ENCODE measurements around the gene WDR6.
"Not testable (repeated sequence)": the region's sequence is repeated elsewhere in the genome, so short reads cannot be mapped to it uniquely, and the experiment has no call there.

The WDR6 gene

GRCh38 chr3:49005303-49005680 lies 1.9 kb upstream of the WDR6 start:
- Histone ChIP-seq H3K27me3 (ENCODE audit: insufficient read depth, low read depth) (no peaks in the 10 kb centered on the region), H3K79me2 (ENCODE audit: insufficient read depth, low read depth) (peaks cover 16% of the 10 kb centered on the region), H3K36me3 (ENCODE audit: insufficient read depth) (no peaks in the 10 kb centered on the region), H4K20me1 (ENCODE audit: insufficient read depth) (no peaks in the 10 kb centered on the region), H3K27ac (no peak overlapping the region), H3K4me1 (ENCODE audit: low read depth, poor library complexity, severe bottlenecking) (peaks cover 16% of the 10 kb centered on the region), H3K4me2 (no peak overlapping the region), H2AFZ (ENCODE audit: low read depth) (no peak overlapping the region), H3K9ac (no peak overlapping the region), H3K4me3 (IDR thresholded peaks at IDR 0.05; ENCODE audit: insufficient read depth, low read depth, low read length) (no peak overlapping the region)
- TF ChIP-seq CTCF (conservative IDR thresholded peaks at IDR 0.05; ENCODE audit: low read depth, low read length) = no peak

- no peaks in the 10 kb centered on the region for H4K20me1 ChIP-seq (ENCODE audit: insufficient read depth)
- no peak overlapping the region for H3K4me3 ChIP-seq (IDR thresholded peaks at IDR 0.05; ENCODE audit: insufficient read depth, low read depth, low read length)
- H3K27me3 ChIP-seq (ENCODE audit: insufficient read depth, low read depth) = no peaks in the 10 kb centered on the region
- no peak overlapping the region for H2AFZ ChIP-seq (ENCODE audit: low read depth)
- peaks cover 13% of the 10 kb centered on the region for H3K4me1 ChIP-seq (ENCODE audit: low read depth, poor library complexity, severe bottlenecking)
- no peaks in the 10 kb centered on the region for H3K36me3 ChIP-seq (ENCODE audit: insufficient read depth)
- H3K9ac ChIP-seq = no peak overlapping the region
- H3K79me2 ChIP-seq (ENCODE audit: insufficient read depth, low read depth) = peaks cover 16% of the 10 kb centered on the region
- H3K4me2 ChIP-seq = peak overlapping the region; percentile 91
- TF ChIP-seq CTCF (conservative IDR thresholded peaks at IDR 0.05; ENCODE audit: low read depth, low read length) = no peak
- H3K27ac ChIP-seq = no peak overlapping the region
Observed at GRCh38 chr3:49005998-49006397, 1.2 kb upstream of the WDR6 start.

DNA sequence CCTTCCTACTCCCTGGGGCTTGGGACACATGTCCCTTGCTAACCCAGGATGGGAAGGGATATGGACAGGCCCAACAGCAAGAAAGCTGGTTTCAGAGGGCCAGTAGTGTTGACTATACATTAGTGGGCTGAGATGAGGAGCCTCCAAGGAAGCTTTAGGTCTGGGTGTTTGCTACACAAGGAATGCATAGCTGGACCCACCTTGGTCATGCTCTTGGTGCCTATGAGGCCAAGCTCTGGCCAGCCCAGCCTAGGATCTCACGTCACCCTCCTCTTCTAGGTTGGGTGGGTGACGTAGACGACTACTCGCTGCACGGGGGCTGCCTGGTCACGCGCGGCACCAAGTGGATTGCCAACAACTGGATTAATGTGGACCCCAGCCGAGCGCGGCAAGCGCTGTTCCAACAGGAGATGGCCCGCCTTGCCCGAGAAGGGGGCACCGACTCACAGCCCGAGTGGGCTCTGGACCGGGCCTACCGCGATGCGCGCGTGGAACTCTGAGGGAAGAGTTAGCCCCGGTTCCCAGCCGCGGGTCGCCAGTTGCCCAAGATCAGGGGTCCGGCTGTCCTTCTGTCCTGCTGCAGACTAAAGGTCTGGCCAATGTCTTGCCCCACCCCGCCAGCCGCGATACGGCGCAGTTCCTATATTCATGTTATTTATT lies 653 bp upstream of the WDR6 start:
- peak overlapping the region; percentile 79 for H3K4me3 ChIP-seq (IDR thresholded peaks at IDR 0.05; ENCODE audit: insufficient read depth, low read depth, low read length)
- H3K36me3 ChIP-seq (ENCODE audit: insufficient read depth) = no peaks in the 10 kb centered on the region
- peak overlapping the region; percentile 91 for H3K4me2 ChIP-seq
- no peaks in the 10 kb centered on the region for H3K27me3 ChIP-seq (ENCODE audit: insufficient read depth, low read depth)
- H4K20me1 ChIP-seq (ENCODE audit: insufficient read depth) = no peaks in the 10 kb centered on the region
- peak overlapping the region; percentile 53; the same call in 1 of the 2 replicates for H2AFZ ChIP-seq (ENCODE audit: low read depth)
- peak overlapping the region; percentile 89 for H3K27ac ChIP-seq
- peaks cover 16% of the 10 kb centered on the region for H3K79me2 ChIP-seq (ENCODE audit: insufficient read depth, low read depth)
- peak overlapping the region; percentile 92; the same call in 1 of the 2 replicates for H3K9ac ChIP-seq
- H3K4me1 ChIP-seq (ENCODE audit: low read depth, poor library complexity, severe bottlenecking) = peaks cover 13% of the 10 kb centered on the region
- no peak for TF ChIP-seq CTCF (conservative IDR thresholded peaks at IDR 0.05; ENCODE audit: low read depth, low read length)

DNA sequence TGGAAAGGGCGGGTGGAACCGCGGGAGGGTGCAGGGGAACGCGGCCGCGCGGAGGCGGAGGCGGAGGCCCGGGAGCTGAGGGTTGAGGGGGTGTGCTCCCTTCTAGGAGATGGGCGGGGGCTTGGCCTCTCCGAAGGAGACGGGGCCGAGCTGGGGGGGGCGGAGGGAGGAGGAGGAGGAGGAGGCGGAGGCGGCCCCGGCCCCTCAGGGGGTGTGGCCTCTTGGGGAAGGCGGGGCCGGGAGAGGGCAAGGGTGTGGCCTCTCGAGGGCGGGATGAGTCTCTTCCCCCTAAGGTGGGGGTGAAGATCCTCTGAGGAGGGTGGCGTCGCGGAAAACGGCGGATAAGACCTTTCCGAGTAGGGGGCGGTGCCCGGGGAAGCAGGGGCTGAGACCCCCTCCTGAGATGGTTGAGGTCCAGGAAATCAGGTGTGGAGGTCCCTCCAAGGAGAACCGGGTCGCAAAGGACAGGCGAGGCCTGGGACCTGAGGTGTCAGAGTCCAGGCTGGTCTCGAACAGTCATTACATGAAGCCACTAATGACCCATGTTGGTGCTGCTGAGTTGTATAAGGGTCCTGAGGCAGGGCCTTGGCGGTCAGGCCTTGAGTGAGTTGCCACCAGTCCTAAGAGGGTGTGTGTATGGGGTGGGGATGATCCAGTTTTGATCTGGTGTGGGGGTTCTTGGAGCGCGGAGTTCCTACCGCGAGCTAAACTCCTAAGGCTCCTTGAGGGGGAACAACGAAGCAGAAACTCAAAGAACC lies 759 bp downstream of the WDR6 start:
- H3K36me3 ChIP-seq (ENCODE audit: insufficient read depth) = no peaks in the 10 kb centered on the region
- no peaks in the 10 kb centered on the region for H4K20me1 ChIP-seq (ENCODE audit: insufficient read depth)
- H3K27me3 ChIP-seq (ENCODE audit: insufficient read depth, low read depth) = no peaks in the 10 kb centered on the region
- peak overlapping the region; percentile 92 for H3K9ac ChIP-seq
- H3K4me3 ChIP-seq (IDR thresholded peaks at IDR 0.05; ENCODE audit: insufficient read depth, low read depth, low read length) = peak overlapping the region; percentile 45
- H3K79me2 ChIP-seq (ENCODE audit: insufficient read depth, low read depth) = peaks cover 16% of the 10 kb centered on the region
- H2AFZ ChIP-seq (ENCODE audit: low read depth) = peak overlapping the region; percentile 53
- peak overlapping the region; percentile 89 for H3K27ac ChIP-seq
- peaks cover 13% of the 10 kb centered on the region for H3K4me1 ChIP-seq (ENCODE audit: low read depth, poor library complexity, severe bottlenecking)
- 0 out of 2 replicates have a peak, but pooled peaks have one; percentile 3 for TF ChIP-seq CTCF (conservative IDR thresholded peaks at IDR 0.05; ENCODE audit: low read depth, low read length)
- H3K4me2 ChIP-seq = peak overlapping the region; percentile 48

GRCh38 chr3:49008627-49009026 lies 1.4 kb downstream of the WDR6 start:
- peak overlapping the region; percentile 48; the same call in 1 of the 2 replicates for H3K4me2 ChIP-seq
- not testable (repeated sequence) for H3K4me3 ChIP-seq (IDR thresholded peaks at IDR 0.05; ENCODE audit: insufficient read depth, low read depth, low read length); H3K9ac ChIP-seq; H3K36me3 ChIP-seq (ENCODE audit: insufficient read depth); H2AFZ ChIP-seq (ENCODE audit: low read depth); H3K27me3 ChIP-seq (ENCODE audit: insufficient read depth, low read depth); H4K20me1 ChIP-seq (ENCODE audit: insufficient read depth); H3K27ac ChIP-seq
- peaks cover 13% of the 10 kb centered on the region for H3K4me1 ChIP-seq (ENCODE audit: low read depth, poor library complexity, severe bottlenecking)
- H3K79me2 ChIP-seq (ENCODE audit: insufficient read depth, low read depth) = peaks cover 16% of the 10 kb centered on the region
